Measurements from ENCODE around the gene TLNRD1. TPM values are rescaled to one million over a fixed set of nuclear protein-coding genes. Genes with fewer than 3 reads are reported as not detected.

Gene TLNRD1
- total and polyA plus RNA-seq, 3 donors from 2014 or later = 2.6 to 14.9 (median 11.5) TPM

GRCh38 chr15:81023483-81024264 is 23.0 kb downstream of the TLNRD1 start:
- DNase-seq = peak; percentile 44
- Histone ChIP-seq H3K27ac (peak overlapping the region in 1 of 2 donors; percentile 11), H3K4me1 (no peaks in the 10 kb centered on the region), H3K27me3 (no peaks in the 10 kb centered on the region), H3K9me3 (no peaks in the 10 kb centered on the region), H3K4me3 (no peak overlapping the region), H3K36me3 (ENCODE audit: low read depth, missing control alignments) (no peaks in the 10 kb centered on the region)
- intact Hi-C loops (cut with DNase I; ENCODE audit: low total_unique reads) = no loop called here
- 60 to 63% methylated on average over 13 of the region's 13 CpGs for WGBS, 2 donors
- no peak for TF ChIP-seq POLR2A (IDR thresholded peaks at IDR 0.05)
- TF ChIP-seq CTCF (IDR thresholded peaks at IDR 0.05) = no peak

GRCh38 chr15:81024265-81024872 is 23.6 kb downstream of the TLNRD1 start:
- H3K4me3 ChIP-seq = no peak overlapping the region
- TF ChIP-seq CTCF (IDR thresholded peaks at IDR 0.05) (no peak), POLR2A (IDR thresholded peaks at IDR 0.05) (no peak)
- no peak for DNase-seq
- no peaks in the 10 kb centered on the region for H3K36me3 ChIP-seq (ENCODE audit: low read depth, missing control alignments)
- no peak overlapping the region for H3K27ac ChIP-seq
- no peaks in the 10 kb centered on the region for H3K4me1 ChIP-seq
- no peaks in the 10 kb centered on the region for H3K9me3 ChIP-seq
- intact Hi-C loops (cut with DNase I; ENCODE audit: low total_unique reads) = no loop called here
- WGBS, 2 donors = 77 to 86% methylated on average over 10 of the region's 10 CpGs
- H3K27me3 ChIP-seq = no peaks in the 10 kb centered on the region

GRCh38 chr15:81024936-81025335 is 24.2 kb downstream of the TLNRD1 start:
- TF ChIP-seq POLR2A (IDR thresholded peaks at IDR 0.05) (no peak), CTCF (IDR thresholded peaks at IDR 0.05) (no peak)
- H3K4me1 ChIP-seq = no peaks in the 10 kb centered on the region
- H3K9me3 ChIP-seq = no peaks in the 10 kb centered on the region
- no peaks in the 10 kb centered on the region for H3K27me3 ChIP-seq
- WGBS, 2 donors = 90 to 94% methylated on average over 8 of the region's 8 CpGs
- H3K4me3 ChIP-seq = no peak overlapping the region
- no peak for DNase-seq
- no peak overlapping the region for H3K27ac ChIP-seq
- H3K36me3 ChIP-seq (ENCODE audit: low read depth, missing control alignments) = no peaks in the 10 kb centered on the region
- intact Hi-C loops (cut with DNase I; ENCODE audit: low total_unique reads) = no loop called here

GRCh38 chr15:81025721-81026370 is 25.1 kb downstream of the TLNRD1 start:
- no peak for TF ChIP-seq POLR2A (IDR thresholded peaks at IDR 0.05)
- Histone ChIP-seq H3K4me1 (no peaks in the 10 kb centered on the region), H3K9me3 (no peaks in the 10 kb centered on the region), H3K36me3 (ENCODE audit: low read depth, missing control alignments) (no peaks in the 10 kb centered on the region), H3K4me3 (no peak overlapping the region), H3K27ac (no peak overlapping the region), H3K27me3 (no peaks in the 10 kb centered on the region)
- 71 to 83% methylated on average over 4 of the region's 4 CpGs for WGBS, 2 donors
- DNase-seq = no peak
- intact Hi-C loops (cut with DNase I; ENCODE audit: low total_unique reads) = no loop called here

DNA sequence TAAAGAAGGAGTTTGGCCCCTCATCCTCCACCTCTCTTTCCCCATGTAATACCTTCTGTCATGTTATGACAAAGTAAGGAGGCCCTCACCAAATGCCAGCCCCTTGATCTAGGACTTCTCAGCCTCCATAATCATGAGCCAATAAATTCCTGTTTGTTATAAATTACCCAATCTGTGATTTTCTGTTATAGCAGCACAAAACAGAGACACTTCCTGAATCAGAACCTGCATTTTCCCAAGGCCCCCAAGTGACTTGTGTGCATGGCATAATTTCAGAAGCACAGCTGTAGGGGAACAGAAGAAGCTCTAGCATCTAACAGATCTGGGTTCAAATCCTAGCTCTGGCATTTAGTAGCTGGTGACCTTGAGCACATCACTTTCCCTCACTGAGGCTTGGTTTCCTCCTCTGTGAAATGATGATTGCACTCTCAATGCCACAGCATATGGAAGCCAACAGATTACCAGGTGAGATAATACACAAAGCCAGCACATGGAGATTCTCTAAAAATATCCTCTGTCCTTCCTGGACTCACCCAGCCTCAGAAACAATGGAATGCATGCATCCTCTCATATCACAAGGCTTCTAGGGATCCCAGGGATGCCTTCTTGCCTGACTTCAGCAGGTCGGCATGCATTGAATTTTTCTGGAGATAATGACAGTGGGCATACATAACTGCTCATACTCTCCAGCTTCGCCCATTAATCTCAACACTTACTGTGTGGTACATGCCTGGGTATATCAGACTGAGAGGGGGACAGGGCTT is 26.3 kb downstream of the TLNRD1 start:
- TF ChIP-seq CTCF (IDR thresholded peaks at IDR 0.05) = no peak
- no peak for TF ChIP-seq POLR2A (IDR thresholded peaks at IDR 0.05)

More for the DNA sequence above, 26.3 kb downstream of the TLNRD1 start:
- no peak for DNase-seq
- no peaks in the 10 kb centered on the region for H3K36me3 ChIP-seq (ENCODE audit: low read depth, missing control alignments)
- no peaks in the 10 kb centered on the region for H3K9me3 ChIP-seq
- 78 to 81% methylated on average over 2 of the region's 2 CpGs for WGBS, 2 donors
- H3K4me1 ChIP-seq = no peaks in the 10 kb centered on the region
- H3K27me3 ChIP-seq = no peaks in the 10 kb centered on the region
- no peak overlapping the region for H3K27ac ChIP-seq
- intact Hi-C loops (cut with DNase I; ENCODE audit: low total_unique reads) = no loop called here
- no peak overlapping the region for H3K4me3 ChIP-seq
